Activated B cell treated with CpG ODN at 0.5 μM for 24 hours (primary cell): ENCODE measurements around the gene SPRR2B. TPM values are rescaled to one million over a fixed set of nuclear protein-coding genes. Genes with fewer than 3 reads are reported as not detected.

Experiments
- ATAC-seq: fragments of 200-7000 bp; cut with Tn5 transposase; one replicate; pipeline ENCODE4 v1.10.0; 2021; ENCODE audit warnings: low read depth, mild to moderate bottlenecking, moderate library complexity
- CTCF ChIA-PET: fragments of 350-600 bp; sonication (Branson Sonifier 250); formaldehyde crosslinking; loops from one replicate; lab custom pipeline; 2021; ENCODE audit warnings: antibody characterized with exemption; lab: Charles Lee
- POLR2A ChIA-PET: fragments of 350-600 bp; sonication (Branson Sonifier 250); formaldehyde crosslinking; loops from one replicate; lab custom pipeline; 2021; ENCODE audit warnings: antibody characterized with exemption; lab: Charles Lee
- DNase-seq: peaks from one replicate; pipeline ENCODE4 v3.0.0; 2022
- H3K27ac Mint-ChIP-seq: one replicate; pipeline ENCODE4 v1.8.0; 2020; ENCODE audit warnings: mixed read lengths
- H3K27me3 Mint-ChIP-seq: one replicate; pipeline ENCODE4 v1.8.0; 2021; ENCODE audit warnings: mixed read lengths
- H3K36me3 Mint-ChIP-seq: one replicate; pipeline ENCODE4 v1.8.0; 2021; ENCODE audit warnings: low read depth, mixed read lengths
- H3K4me1 Mint-ChIP-seq: one replicate; pipeline ENCODE4 v1.8.0; 2021; ENCODE audit warnings: mixed read lengths
- H3K4me3 Mint-ChIP-seq: one replicate; pipeline ENCODE4 v1.8.0; 2020; ENCODE audit warnings: mild to moderate bottlenecking, mixed read lengths
- H3K9me3 Mint-ChIP-seq: one replicate; pipeline ENCODE4 v1.8.0; 2020; ENCODE audit warnings: mixed read lengths
- CTCF ChIP-seq: fragments of 200-600 bp; IDR thresholded peaks from one replicate; pipeline ENCODE4 v1.8.0; 2022; ENCODE audit warnings: antibody characterized with exemption, mild to moderate bottlenecking
- intact Hi-C: fragments of 100-400 bp; cut with micrococcal nuclease; formaldehyde crosslinking; loops from one replicate; pipeline ENCODE4 v1.15.1; 2024
- total RNA-seq: library from RNA; stranded (reverse); gene quantifications from 2 replicates; pipeline ENCODE4 v1.2.3, GENCODE V29; 2022

SPRR2B gene
- total RNA-seq, 1 donor from 2014 or later, result not detected

DNA sequence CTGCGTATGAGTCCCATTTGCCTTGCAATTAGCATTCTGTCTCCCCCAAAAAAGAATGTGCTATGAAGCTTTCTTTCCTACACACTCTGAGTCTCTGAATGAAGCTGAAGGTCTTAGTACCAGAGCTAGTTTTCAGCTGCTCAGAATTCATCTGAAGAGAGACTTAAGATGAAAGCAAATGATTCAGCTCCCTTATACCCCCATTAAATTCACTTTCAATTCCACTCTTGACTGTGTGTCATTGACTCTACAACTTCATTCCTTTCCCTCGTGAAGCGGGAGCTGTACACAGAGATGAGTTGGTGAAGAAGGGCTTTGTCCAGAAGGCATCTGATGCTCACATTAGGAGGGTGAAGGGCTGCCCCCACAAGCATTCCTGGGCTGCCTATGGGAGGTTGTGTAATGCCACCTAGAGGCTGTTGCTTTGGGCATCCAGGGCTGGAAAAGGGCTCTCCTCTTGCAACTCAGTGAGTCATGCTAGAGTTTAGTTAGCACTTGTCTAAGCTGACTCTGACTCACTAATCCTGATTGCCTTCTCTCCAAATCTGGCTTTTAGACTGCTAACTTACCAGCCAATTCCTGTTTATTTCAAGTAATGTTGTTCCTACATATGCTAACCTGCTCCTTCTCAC lies 38.6 kb downstream of the SPRR2B start:
- Mint-ChIP-seq H3K4me1 (no peaks in the 10 kb centered on the region), H3K27ac (no peak overlapping the region), H3K36me3 (no peaks in the 10 kb centered on the region), H3K9me3 (peaks cover 3% of the 10 kb centered on the region), H3K4me3 (no peak overlapping the region), H3K27me3 (peaks cover 26% of the 10 kb centered on the region)
- ATAC-seq (no peak), DNase-seq (no peak)
- intact Hi-C loops, result no loop called here
- ChIA-PET POLR2A (no interaction called here), CTCF (no interaction called here)
- TF ChIP-seq CTCF, result no peak

DNA sequence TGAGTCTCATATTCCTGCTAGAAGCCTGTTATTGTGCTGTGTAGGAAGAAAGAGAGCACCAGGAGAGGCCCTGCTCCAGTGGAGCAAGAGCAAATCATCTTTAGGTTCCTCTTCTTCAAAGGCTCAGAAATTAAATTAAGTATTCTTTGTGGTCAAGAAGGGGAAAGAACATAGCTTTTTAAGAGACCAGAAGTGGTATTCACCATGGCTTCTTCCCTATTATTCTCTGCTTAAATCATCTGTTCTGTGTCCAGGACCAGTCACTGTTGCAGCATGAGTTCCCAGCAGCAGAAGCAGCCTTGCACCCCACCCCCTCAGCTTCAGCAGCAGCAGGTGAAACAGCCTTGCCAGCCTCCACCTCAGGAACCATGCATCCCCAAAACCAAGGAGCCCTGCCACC lies 39.3 kb downstream of the SPRR2B start:
- intact Hi-C loops, result no loop called here
- DNase-seq (no peak), ATAC-seq (no peak)
- Mint-ChIP-seq H3K36me3 (no peaks in the 10 kb centered on the region), H3K27me3 (peaks cover 19% of the 10 kb centered on the region), H3K4me3 (no peak overlapping the region), H3K9me3 (peaks cover 3% of the 10 kb centered on the region), H3K27ac (no peak overlapping the region), H3K4me1 (no peaks in the 10 kb centered on the region)
- TF ChIP-seq CTCF, result no peak
- POLR2A ChIA-PET, result no interaction called here
- CTCF ChIA-PET, result no interaction called here

GRCh38 chr1:153030895-153031294 lies 40.5 kb downstream of the SPRR2B start, which contains the start of gene SPRR1B:
Gene SPRR1B (plus strand): TSS chr1:153031203. CDS start chr1:153032346, 1,143 bp downstream.
- Mint-ChIP-seq H3K9me3 (peaks cover 3% of the 10 kb centered on the region), H3K36me3 (no peaks in the 10 kb centered on the region), H3K4me1 (no peaks in the 10 kb centered on the region), H3K4me3 (no peak within 1 kb of the TSS), H3K27ac (no peak within 1 kb of the TSS), H3K27me3 (peaks cover 16% of the 10 kb centered on the region)
- ATAC-seq (no peak), DNase-seq (no peak)
- TF ChIP-seq CTCF, result no peak
- ChIA-PET POLR2A (no interaction called here), CTCF (no interaction called here)
- intact Hi-C loops, result no loop called here

GRCh38 chr1:153028766-153029165 lies 42.6 kb downstream of the SPRR2B start:
- no peak for TF ChIP-seq CTCF
- no peak for ATAC-seq
- Mint-ChIP-seq H3K36me3 (no peaks in the 10 kb centered on the region), H3K4me3 (no peak overlapping the region), H3K27me3 (peaks cover 18% of the 10 kb centered on the region), H3K4me1 (no peaks in the 10 kb centered on the region), H3K27ac (no peak overlapping the region), H3K9me3 (peaks cover 3% of the 10 kb centered on the region)
- intact Hi-C loops, result no loop called here
- no peak for DNase-seq
- ChIA-PET CTCF (no interaction called here), POLR2A (no interaction called here)

DNA sequence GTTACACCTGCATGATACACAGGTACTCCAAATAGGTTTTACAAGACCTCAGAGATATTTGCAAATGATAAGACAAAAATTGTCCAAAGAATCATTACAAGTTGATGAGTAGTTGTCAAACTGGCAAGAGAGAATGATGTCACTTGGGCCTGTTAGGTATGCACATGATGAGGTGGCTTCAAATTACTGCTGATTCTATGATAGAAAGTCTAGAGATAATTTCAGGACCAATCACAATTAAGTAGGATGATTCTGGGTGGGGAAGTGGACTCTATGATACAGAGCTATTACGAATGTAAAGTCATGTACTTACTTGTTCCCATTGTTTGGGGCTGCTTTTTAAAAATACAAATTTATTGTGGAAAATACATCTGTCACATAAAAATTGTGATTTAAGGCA lies 45.6 kb downstream of the SPRR2B start:
- no peak for DNase-seq
- H3K9me3 Mint-ChIP-seq, result peaks cover 3% of the 10 kb centered on the region
- peaks cover 29% of the 10 kb centered on the region for H3K27me3 Mint-ChIP-seq
- POLR2A ChIA-PET, result no interaction called here
- no peaks in the 10 kb centered on the region for H3K36me3 Mint-ChIP-seq
- TF ChIP-seq CTCF, result no peak
- H3K4me1 Mint-ChIP-seq, result peaks cover 6% of the 10 kb centered on the region
- no peak overlapping the region for H3K4me3 Mint-ChIP-seq
- ATAC-seq, result no peak
- intact Hi-C loops, result no loop called here
- CTCF ChIA-PET, result no interaction called here
- H3K27ac Mint-ChIP-seq, result no peak overlapping the region
